ENCODE results near the gene ASB6. TPM values are rescaled to one million over a fixed set of nuclear protein-coding genes. Genes with fewer than 3 reads are reported as not detected.

The ASB6 gene
- total RNA-seq, 1 donor = 21.0 TPM

- Histone ChIP-seq H3K79me2 (ENCODE audit: insufficient read depth, low read length) (no peaks in the 10 kb centered on the region), H3K27me3 (ENCODE audit: insufficient read depth, low read length) (no peaks in the 10 kb centered on the region), H2AFZ (ENCODE audit: low read length) (no peak overlapping the region), H3K27ac (ENCODE audit: low read depth, low read length) (no peak overlapping the region), H4K20me1 (ENCODE audit: insufficient read depth, low read length) (no peaks in the 10 kb centered on the region), H3K4me1 (ENCODE audit: insufficient read depth, low read length) (peaks cover 16% of the 10 kb centered on the region), H3K4me3 (ENCODE audit: insufficient read depth, low read length) (no peak overlapping the region), H3K36me3 (ENCODE audit: insufficient read depth, low read length) (no peaks in the 10 kb centered on the region), H3K9me3 (ENCODE audit: low read depth, low read length) (no peaks in the 10 kb centered on the region), H3K4me2 (ENCODE audit: insufficient read depth, low read length) (no peak overlapping the region)
- no peak for DNase-seq (ENCODE audit: insufficient read length, low spot score, missing footprints)
- TF ChIP-seq CTCF (IDR thresholded peaks at IDR 0.05; ENCODE audit: extremely low read depth, low read depth, low read length) = no peak
Measured at GRCh38 chr9:129614932-129615331, 27.0 kb downstream of the ASB6 start.

GRCh38 chr9:129613520-129614175 is 28.3 kb downstream of the ASB6 start:
- no peak for DNase-seq (ENCODE audit: insufficient read length, low spot score, missing footprints)
- no peaks in the 10 kb centered on the region for H3K27me3 ChIP-seq (ENCODE audit: insufficient read depth, low read length)
- no peak overlapping the region for H3K4me2 ChIP-seq (ENCODE audit: insufficient read depth, low read length)
- H3K4me1 ChIP-seq (ENCODE audit: insufficient read depth, low read length) = peaks cover 21% of the 10 kb centered on the region
- no peaks in the 10 kb centered on the region for H3K36me3 ChIP-seq (ENCODE audit: insufficient read depth, low read length)
- no peak for TF ChIP-seq CTCF (IDR thresholded peaks at IDR 0.05; ENCODE audit: extremely low read depth, low read depth, low read length)
- H3K79me2 ChIP-seq (ENCODE audit: insufficient read depth, low read length) = no peaks in the 10 kb centered on the region
- no peaks in the 10 kb centered on the region for H3K9me3 ChIP-seq (ENCODE audit: low read depth, low read length)
- no peak overlapping the region for H3K4me3 ChIP-seq (ENCODE audit: insufficient read depth, low read length)
- H4K20me1 ChIP-seq (ENCODE audit: insufficient read depth, low read length) = no peaks in the 10 kb centered on the region
- peak overlapping the region; percentile 29 for H2AFZ ChIP-seq (ENCODE audit: low read length)
- H3K27ac ChIP-seq (ENCODE audit: low read depth, low read length) = no peak overlapping the region

GRCh38 chr9:129612815-129613519 is 29.0 kb downstream of the ASB6 start:
- H3K4me2 ChIP-seq (ENCODE audit: insufficient read depth, low read length) = no peak overlapping the region
- H3K79me2 ChIP-seq (ENCODE audit: insufficient read depth, low read length) = no peaks in the 10 kb centered on the region
- no peak overlapping the region for H2AFZ ChIP-seq (ENCODE audit: low read length)
- no peak overlapping the region for H3K27ac ChIP-seq (ENCODE audit: low read depth, low read length)
- H3K9me3 ChIP-seq (ENCODE audit: low read depth, low read length) = no peaks in the 10 kb centered on the region
- TF ChIP-seq CTCF (IDR thresholded peaks at IDR 0.05; ENCODE audit: extremely low read depth, low read depth, low read length) = no peak
- no peaks in the 10 kb centered on the region for H3K36me3 ChIP-seq (ENCODE audit: insufficient read depth, low read length)
- no peaks in the 10 kb centered on the region for H4K20me1 ChIP-seq (ENCODE audit: insufficient read depth, low read length)
- no peak for DNase-seq (ENCODE audit: insufficient read length, low spot score, missing footprints)
- H3K4me1 ChIP-seq (ENCODE audit: insufficient read depth, low read length) = peaks cover 21% of the 10 kb centered on the region
- H3K4me3 ChIP-seq (ENCODE audit: insufficient read depth, low read length) = no peak overlapping the region
- no peaks in the 10 kb centered on the region for H3K27me3 ChIP-seq (ENCODE audit: insufficient read depth, low read length)

GRCh38 chr9:129612123-129612522 is 29.8 kb downstream of the ASB6 start:
- H3K4me2 ChIP-seq (ENCODE audit: insufficient read depth, low read length) = no peak overlapping the region
- no peaks in the 10 kb centered on the region for H3K9me3 ChIP-seq (ENCODE audit: low read depth, low read length)
- H3K27ac ChIP-seq (ENCODE audit: low read depth, low read length) = no peak overlapping the region
- H3K27me3 ChIP-seq (ENCODE audit: insufficient read depth, low read length) = no peaks in the 10 kb centered on the region
- no peak overlapping the region for H2AFZ ChIP-seq (ENCODE audit: low read length)
- peaks cover 24% of the 10 kb centered on the region for H3K4me1 ChIP-seq (ENCODE audit: insufficient read depth, low read length)
- no peak for DNase-seq (ENCODE audit: insufficient read length, low spot score, missing footprints)
- no peak for TF ChIP-seq CTCF (IDR thresholded peaks at IDR 0.05; ENCODE audit: extremely low read depth, low read depth, low read length)
- no peaks in the 10 kb centered on the region for H3K79me2 ChIP-seq (ENCODE audit: insufficient read depth, low read length)
- H3K36me3 ChIP-seq (ENCODE audit: insufficient read depth, low read length) = no peaks in the 10 kb centered on the region
- H3K4me3 ChIP-seq (ENCODE audit: insufficient read depth, low read length) = no peak overlapping the region
- no peaks in the 10 kb centered on the region for H4K20me1 ChIP-seq (ENCODE audit: insufficient read depth, low read length)

All from osteoblast (primary cell).